ENCODE data around the gene MYO3B.

Gene MYO3B

GRCh38 chr2:170449034-170449433 is 271.1 kb downstream of the MYO3B start:
- POLR2A ChIA-PET, result no interaction called here
- CTCF ChIA-PET, result no interaction called here
- DNase-seq (ENCODE audit: low read depth, low spot score), result no peak
- H3K4me3 ChIP-seq (ENCODE audit: low read depth, low read length), result no peak overlapping the region
- TF ChIP-seq CTCF (IDR thresholded peaks at IDR 0.05; ENCODE audit: insufficient read depth, low read length, missing control alignments), result no peak

DNA sequence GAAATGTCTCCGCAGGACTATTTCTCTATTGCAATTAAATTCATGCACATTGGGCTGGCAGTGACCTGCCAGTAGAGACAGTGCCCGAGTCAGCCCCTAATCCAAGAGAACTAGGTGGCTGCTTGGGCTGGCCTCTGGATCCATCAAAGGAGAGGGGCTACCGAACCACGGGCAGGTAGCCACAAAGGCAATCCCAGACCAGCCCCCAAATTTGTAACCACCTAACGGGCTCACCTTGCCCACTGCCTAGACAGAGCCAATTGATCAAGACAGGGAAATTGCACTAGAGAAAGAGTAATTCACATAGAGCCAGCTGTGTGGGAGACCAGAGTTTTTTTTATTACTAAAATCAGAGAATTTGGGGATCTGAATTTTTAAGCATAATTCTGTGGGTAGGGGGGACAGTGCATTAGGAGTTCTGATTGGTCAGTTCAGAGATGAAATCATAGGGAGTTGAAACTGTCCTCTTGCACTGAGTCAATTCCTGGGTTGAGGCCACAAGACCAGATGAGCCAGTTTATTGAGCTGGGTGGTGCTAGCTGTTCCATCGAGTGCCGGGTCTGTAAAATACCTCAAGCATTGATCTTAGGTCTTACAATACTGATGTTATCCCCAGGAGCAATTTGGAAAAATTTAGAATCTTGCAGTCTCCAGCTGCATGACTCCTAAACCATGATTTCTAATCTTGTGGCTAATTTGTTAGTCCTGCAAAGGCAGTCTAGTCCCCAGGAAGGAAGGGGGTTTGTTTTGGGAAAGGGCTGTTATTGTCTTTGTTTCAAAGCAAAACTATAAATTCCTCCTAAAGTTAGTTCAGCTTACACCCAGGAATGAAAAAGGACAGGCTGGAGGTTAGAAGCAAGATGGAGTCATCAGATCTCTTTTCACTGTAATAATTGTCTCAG is 276.8 kb downstream of the MYO3B start:
- CTCF ChIA-PET, result no interaction called here
- POLR2A ChIA-PET, result no interaction called here
- DNase-seq (ENCODE audit: low read depth, low spot score), result no peak
- TF ChIP-seq CTCF (IDR thresholded peaks at IDR 0.05; ENCODE audit: insufficient read depth, low read length, missing control alignments), result no peak
- H3K4me3 ChIP-seq (ENCODE audit: low read depth, low read length), result no peak overlapping the region

- TF ChIP-seq CTCF (IDR thresholded peaks at IDR 0.05; ENCODE audit: insufficient read depth, low read length, missing control alignments), result no peak
- ChIA-PET CTCF (no interaction called here), POLR2A (interaction anchor here (0.5 kb wide), 1 partner anchor 12 kb away, joined by 4 read pairs; no protein-coding TSS in a partner anchor)
- DNase-seq (ENCODE audit: low read depth, low spot score), result no peak
- H3K4me3 ChIP-seq (ENCODE audit: low read depth, low read length), result no peak overlapping the region
These were observed 277.9 kb downstream of the MYO3B start for GRCh38 chr2:170455617-170456426.

GRCh38 chr2:170456914-170457313 is 279.0 kb downstream of the MYO3B start:
- H3K4me3 ChIP-seq (ENCODE audit: low read depth, low read length), result no peak overlapping the region
- POLR2A ChIA-PET, result interaction anchor here (0.5 kb wide), 1 partner anchor 11 kb away, joined by 4 read pairs; no protein-coding TSS in a partner anchor
- DNase-seq (ENCODE audit: low read depth, low spot score), result no peak
- CTCF ChIA-PET, result no interaction called here
- no peak for TF ChIP-seq CTCF (IDR thresholded peaks at IDR 0.05; ENCODE audit: insufficient read depth, low read length, missing control alignments)

DNA sequence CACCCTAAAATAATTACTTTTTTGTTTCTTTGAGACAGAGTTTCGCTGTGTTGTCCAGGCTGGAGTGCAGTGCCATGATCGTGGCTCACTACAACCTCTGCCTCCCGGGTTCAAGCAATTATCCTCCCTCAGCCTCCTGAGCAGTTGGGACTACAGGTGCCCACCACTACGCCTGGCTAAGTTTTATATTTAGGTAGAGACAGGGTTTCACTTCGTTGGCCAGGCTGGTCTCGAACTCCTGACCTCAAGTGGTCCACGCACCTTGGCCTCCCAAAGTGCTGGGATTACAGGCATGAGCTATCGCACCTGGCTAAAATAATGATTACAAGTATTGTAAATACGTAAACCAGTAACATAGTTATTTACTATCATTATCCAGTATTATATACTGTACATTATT is 279.8 kb downstream of the MYO3B start:
- CTCF ChIA-PET, result interaction anchor here (1.6 kb wide), 1 partner anchor 49 kb away, joined by 3 read pairs; no protein-coding TSS in a partner anchor
- POLR2A ChIA-PET, result no interaction called here
- no peak overlapping the region for H3K4me3 ChIP-seq (ENCODE audit: low read depth, low read length)
- no peak for TF ChIP-seq CTCF (IDR thresholded peaks at IDR 0.05; ENCODE audit: insufficient read depth, low read length, missing control alignments)
- no peak for DNase-seq (ENCODE audit: low read depth, low spot score)

- DNase-seq (ENCODE audit: low read depth, low spot score), result no peak
- ChIA-PET CTCF (no interaction called here), POLR2A (no interaction called here)
- TF ChIP-seq CTCF (IDR thresholded peaks at IDR 0.05; ENCODE audit: insufficient read depth, low read length, missing control alignments), result no peak
- no peak overlapping the region for H3K4me3 ChIP-seq (ENCODE audit: low read depth, low read length)
These were observed 283.9 kb downstream of the MYO3B start for GRCh38 chr2:170461889-170462288.

Measured in AG04449 (cell line).